Measurements from ENCODE around the gene EVC. TPM values are rescaled to one million over a fixed set of nuclear protein-coding genes. Genes with fewer than 3 reads are reported as not detected.

The EVC gene
- total RNA-seq, 2 donors from 2014 or later, result 25.5 to 29.0 TPM

- Histone ChIP-seq H3K4me1 (ENCODE audit: control insufficient read depth, insufficient read depth, low read length) (no peaks in the 10 kb centered on the region), H3K36me3 (ENCODE audit: control insufficient read depth, insufficient read depth, low read length) (peaks cover 46% of the 10 kb centered on the region), H3K9me3 (ENCODE audit: control insufficient read depth, low read length) (no peaks in the 10 kb centered on the region), H3K9ac (ENCODE audit: extremely low read depth, low read length, poor library complexity, severe bottlenecking) (no peak overlapping the region), H3K27ac (ENCODE audit: low read depth, low read length) (no peak overlapping the region), H3K27me3 (ENCODE audit: control insufficient read depth, insufficient read depth, low read length, poor library complexity, severe bottlenecking) (no peaks in the 10 kb centered on the region), H3K4me3 (ENCODE audit: low read length) (no peak overlapping the region)
- H3K27ac Mint-ChIP-seq, result no peak overlapping the region
- H3K4me1 Mint-ChIP-seq, result no peaks in the 10 kb centered on the region
- no peak for TF ChIP-seq CTCF (conservative IDR thresholded peaks at IDR 0.05)
- no peaks in the 10 kb centered on the region for H3K27me3 Mint-ChIP-seq (ENCODE audit: insufficient read depth)
- DNase-seq, result no peak
- no peaks in the 10 kb centered on the region for H3K9me3 Mint-ChIP-seq
- peaks cover 76% of the 10 kb centered on the region for H3K36me3 Mint-ChIP-seq (ENCODE audit: low read depth)
- WGBS, 2 experiments (ENCODE audit: insufficient coverage in 1 of 2, insufficient read length in 1 of 2), result 93 to 95% methylated on average over 23 to 30 of the region's 30 CpGs
- H3K4me3 Mint-ChIP-seq, result no peak overlapping the region
Measured at GRCh38 chr4:5839751-5840674, 129.0 kb downstream of the EVC start.

- Histone ChIP-seq H3K27me3 (ENCODE audit: control insufficient read depth, insufficient read depth, low read length, poor library complexity, severe bottlenecking) (no peaks in the 10 kb centered on the region), H3K4me1 (ENCODE audit: control insufficient read depth, insufficient read depth, low read length) (no peaks in the 10 kb centered on the region), H3K9ac (ENCODE audit: extremely low read depth, low read length, poor library complexity, severe bottlenecking) (no peak overlapping the region), H3K36me3 (ENCODE audit: control insufficient read depth, insufficient read depth, low read length) (peaks cover 33% of the 10 kb centered on the region), H3K27ac (ENCODE audit: low read depth, low read length) (no peak overlapping the region), H3K4me3 (ENCODE audit: low read length) (no peak overlapping the region), H3K9me3 (ENCODE audit: control insufficient read depth, low read length) (no peaks in the 10 kb centered on the region)
- Mint-ChIP-seq H3K27ac (no peak overlapping the region), H3K27me3 (ENCODE audit: insufficient read depth) (no peaks in the 10 kb centered on the region), H3K9me3 (no peaks in the 10 kb centered on the region), H3K36me3 (ENCODE audit: low read depth) (peaks cover 75% of the 10 kb centered on the region), H3K4me3 (no peak overlapping the region), H3K4me1 (no peaks in the 10 kb centered on the region)
- no peak for DNase-seq
- no peak for TF ChIP-seq CTCF (conservative IDR thresholded peaks at IDR 0.05)
- WGBS, 2 experiments (ENCODE audit: insufficient coverage in 1 of 2, insufficient read length in 1 of 2), result 94% methylated on average over 4 of the region's 4 CpGs; no CpG with 5 or more reads in 1 of the 2 experiments
Measured at GRCh38 chr4:5842456-5842855, 131.5 kb downstream of the EVC start.

- TF ChIP-seq CTCF (conservative IDR thresholded peaks at IDR 0.05), result no peak
- H3K4me3 Mint-ChIP-seq, result no peak overlapping the region
- Histone ChIP-seq H3K9ac (ENCODE audit: extremely low read depth, low read length, poor library complexity, severe bottlenecking) (no peak overlapping the region), H3K9me3 (ENCODE audit: control insufficient read depth, low read length) (no peaks in the 10 kb centered on the region), H3K27me3 (ENCODE audit: control insufficient read depth, insufficient read depth, low read length, poor library complexity, severe bottlenecking) (no peaks in the 10 kb centered on the region), H3K4me3 (ENCODE audit: low read length) (no peak overlapping the region), H3K27ac (ENCODE audit: low read depth, low read length) (no peak overlapping the region), H3K4me1 (ENCODE audit: control insufficient read depth, insufficient read depth, low read length) (no peaks in the 10 kb centered on the region), H3K36me3 (ENCODE audit: control insufficient read depth, insufficient read depth, low read length) (peaks cover 46% of the 10 kb centered on the region)
- peaks cover 76% of the 10 kb centered on the region for H3K36me3 Mint-ChIP-seq (ENCODE audit: low read depth)
- no peak overlapping the region for H3K27ac Mint-ChIP-seq
- 95 to 99% methylated on average over 13 to 18 of the region's 18 CpGs for WGBS, 2 experiments (ENCODE audit: insufficient coverage in 1 of 2, insufficient read length in 1 of 2)
- no peak for DNase-seq
- no peaks in the 10 kb centered on the region for H3K27me3 Mint-ChIP-seq (ENCODE audit: insufficient read depth)
- H3K4me1 Mint-ChIP-seq, result no peaks in the 10 kb centered on the region
- no peaks in the 10 kb centered on the region for H3K9me3 Mint-ChIP-seq
Measured at GRCh38 chr4:5843573-5844530, 132.9 kb downstream of the EVC start.
